Panc1 (cell line): ENCODE measurements around the gene PTBP2. TPM values are rescaled to one million over a fixed set of nuclear protein-coding genes. Genes with fewer than 3 reads are reported as not detected.

Experiments
- ATAC-seq: fragments of 200-7000 bp; cut with Tn5 transposase; 2 replicates; pipeline ENCODE4 v1.9.1; 2020; ENCODE audit warnings: mild to moderate bottlenecking, moderate library complexity
- BruUV-seq: library from RNA; stranded (reverse); fragments of 400-500 nt; replicated peaks from 2 replicates; lab custom pipeline; 2021; lab: Mats Ljungman, UMichigan
- CTCF ChIA-PET: fragments of 300-600 bp; sonication (Branson Sonifier 250); formaldehyde crosslinking; loops from one replicate; lab custom pipeline; 2022; ENCODE audit warnings: antibody characterized with exemption; lab: Charles Lee
- POLR2A ChIA-PET: fragments of 300-600 bp; sonication (Branson Sonifier 250); formaldehyde crosslinking; loops from one replicate; lab custom pipeline; 2022; ENCODE audit warnings: antibody characterized with exemption; lab: Charles Lee
- DNase-seq: peaks from one replicate; pipeline ENCODE4 v3.0.0-alpha.2; 2010; ENCODE audit warnings: low read depth, low spot score
- H3K27ac ChIP-seq: 2 replicates; pipeline ENCODE4 v1.5.1; 2011; ENCODE audit warnings: mild to moderate bottlenecking, low read length, inconsistent platforms
- H3K27me3 ChIP-seq: fragments of 200-500 bp; sonication (Bioruptor generic); 2 replicates; pipeline ENCODE4 v1.6.0; 2014; ENCODE audit warnings: low read length, inconsistent platforms; ENCODE audit not compliant: control insufficient read depth, insufficient read depth
- H3K36me3 ChIP-seq: fragments of 200-500 bp; sonication (Bioruptor generic); 2 replicates; pipeline ENCODE4 v1.5.1; 2014; ENCODE audit warnings: inconsistent platforms, mild to moderate bottlenecking, low read length, moderate library complexity; ENCODE audit not compliant: control insufficient read depth, insufficient read depth
- H3K4me1 ChIP-seq: 2 replicates; pipeline ENCODE4 v1.5.1; 2011; ENCODE audit warnings: inconsistent platforms, mild to moderate bottlenecking, low read length, moderate library complexity; ENCODE audit not compliant: control insufficient read depth, insufficient read depth
- H3K4me3 ChIP-seq, 2 experiments: 2 replicates each; pipeline ENCODE4 v1.5.1; 2011 to 2012; ENCODE audit warnings: low read depth in 2 of 2, low read length in 2 of 2, mild to moderate bottlenecking in 2 of 2, inconsistent platforms in 1 of 2, moderate library complexity in 1 of 2
- H3K9me3 ChIP-seq: fragments of 200-500 bp; sonication (Bioruptor generic); 2 replicates; pipeline ENCODE4 v1.5.1; 2014; ENCODE audit warnings: low read depth, mild to moderate bottlenecking, inconsistent platforms, low read length, moderate library complexity; ENCODE audit not compliant: control insufficient read depth, insufficient read depth
- POLR2AphosphoS5 ChIP-seq: IDR thresholded peaks from 2 replicates; pipeline ENCODE4 v1.6.1; 2012; ENCODE audit warnings: mild to moderate bottlenecking, low read depth, low read length, moderate library complexity
- SIN3A ChIP-seq: IDR thresholded peaks from 2 replicates; pipeline ENCODE4 v1.6.1; 2012; ENCODE audit warnings: low read depth, mild to moderate bottlenecking, low read length, moderate library complexity, borderline replicate concordance; ENCODE audit not compliant: insufficient read depth
- TCF7L2 ChIP-seq: IDR thresholded peaks from 2 replicates; pipeline ENCODE4 v1.6.1; 2011; ENCODE audit warnings: mild to moderate bottlenecking, low read depth, low read length, inconsistent platforms
- in situ Hi-C: cut with HindIII; loops from 2 replicates; pipeline ENCODE4 v1.10.0; 2016; ENCODE audit warnings: low sequenced_read_pairs, low pct_unique_long_range_greater_than_20kb
- intact Hi-C: fragments of 100-400 bp; cut with micrococcal nuclease; formaldehyde crosslinking; loops from one replicate; pipeline ENCODE4 v1.10.0; 2022; ENCODE audit not compliant: unreplicated experiment
- total RNA-seq: library from RNA; stranded (reverse); gene quantifications from one replicate; pipeline ENCODE4 v1.2.1, GENCODE V29; 2021; ENCODE audit not compliant: unreplicated experiment
- TF ChIP-seq, protein P1 (sequence below), 2 experiments: IDR thresholded peaks; 2 replicates each; pipeline ENCODE4 v1.6.1; 2011 to 2012; ENCODE audit warnings: low read depth in 2 of 2, control low read depth in 1 of 2, low read length in 1 of 2, mild to moderate bottlenecking in 1 of 2, moderate library complexity in 1 of 2; ENCODE audit not compliant: insufficient read depth in 1 of 2
- TF ChIP-seq, protein P2 (sequence below): fragments of 450-650 bp; IDR thresholded peaks from 2 replicates; pipeline ENCODE4 v1.5.1; 2017; ENCODE audit warnings: mild to moderate bottlenecking

PTBP2 gene
- total RNA-seq, 1 experiment from 2014 or later, result 12.9 TPM

DNA sequence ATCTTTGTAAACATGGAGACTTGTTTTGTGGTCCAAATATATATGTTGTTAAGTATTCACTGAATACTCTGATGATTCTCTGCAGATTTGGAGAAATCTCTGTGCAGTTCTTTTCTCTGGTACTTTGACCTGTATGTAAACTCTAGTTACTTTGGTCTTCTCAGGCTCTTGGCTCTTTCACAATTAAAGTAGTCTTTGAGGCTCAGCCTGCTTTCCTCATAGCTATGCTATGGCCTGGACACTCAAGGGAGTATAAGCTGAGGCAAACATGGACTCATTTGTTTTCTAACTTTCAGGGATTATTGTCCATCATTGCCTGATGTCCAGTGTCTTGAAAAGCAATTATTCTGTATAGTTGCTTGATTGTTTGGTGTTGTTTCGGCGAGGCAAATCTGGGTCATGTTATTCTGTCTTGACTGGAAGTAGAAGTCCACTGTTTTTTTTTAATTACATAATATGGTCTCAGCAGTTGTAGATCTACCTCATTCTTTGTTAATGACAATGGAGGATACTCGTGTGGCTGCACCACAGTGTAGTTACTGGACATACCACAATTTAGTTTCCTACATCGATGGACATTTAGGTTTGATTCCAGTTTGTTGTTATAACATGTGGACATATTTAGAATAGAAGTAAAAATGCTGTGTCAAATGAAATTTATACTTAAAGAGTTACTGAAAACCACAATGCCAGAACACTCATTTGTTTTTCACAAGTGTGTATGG is 9.2 kb downstream of the PTBP2 start:
- no peaks in the 10 kb centered on the region for H3K27me3 ChIP-seq
- ATAC-seq (no peak), DNase-seq (no peak)
- no peak overlapping the region for H3K27ac ChIP-seq
- ChIA-PET POLR2A (no interaction called here), CTCF (no interaction called here)
- H3K9me3 ChIP-seq, result no peaks in the 10 kb centered on the region
- TF ChIP-seq SIN3A (no peak), POLR2AphosphoS5 (no peak)
- TF ChIP-seq, protein P1, sequence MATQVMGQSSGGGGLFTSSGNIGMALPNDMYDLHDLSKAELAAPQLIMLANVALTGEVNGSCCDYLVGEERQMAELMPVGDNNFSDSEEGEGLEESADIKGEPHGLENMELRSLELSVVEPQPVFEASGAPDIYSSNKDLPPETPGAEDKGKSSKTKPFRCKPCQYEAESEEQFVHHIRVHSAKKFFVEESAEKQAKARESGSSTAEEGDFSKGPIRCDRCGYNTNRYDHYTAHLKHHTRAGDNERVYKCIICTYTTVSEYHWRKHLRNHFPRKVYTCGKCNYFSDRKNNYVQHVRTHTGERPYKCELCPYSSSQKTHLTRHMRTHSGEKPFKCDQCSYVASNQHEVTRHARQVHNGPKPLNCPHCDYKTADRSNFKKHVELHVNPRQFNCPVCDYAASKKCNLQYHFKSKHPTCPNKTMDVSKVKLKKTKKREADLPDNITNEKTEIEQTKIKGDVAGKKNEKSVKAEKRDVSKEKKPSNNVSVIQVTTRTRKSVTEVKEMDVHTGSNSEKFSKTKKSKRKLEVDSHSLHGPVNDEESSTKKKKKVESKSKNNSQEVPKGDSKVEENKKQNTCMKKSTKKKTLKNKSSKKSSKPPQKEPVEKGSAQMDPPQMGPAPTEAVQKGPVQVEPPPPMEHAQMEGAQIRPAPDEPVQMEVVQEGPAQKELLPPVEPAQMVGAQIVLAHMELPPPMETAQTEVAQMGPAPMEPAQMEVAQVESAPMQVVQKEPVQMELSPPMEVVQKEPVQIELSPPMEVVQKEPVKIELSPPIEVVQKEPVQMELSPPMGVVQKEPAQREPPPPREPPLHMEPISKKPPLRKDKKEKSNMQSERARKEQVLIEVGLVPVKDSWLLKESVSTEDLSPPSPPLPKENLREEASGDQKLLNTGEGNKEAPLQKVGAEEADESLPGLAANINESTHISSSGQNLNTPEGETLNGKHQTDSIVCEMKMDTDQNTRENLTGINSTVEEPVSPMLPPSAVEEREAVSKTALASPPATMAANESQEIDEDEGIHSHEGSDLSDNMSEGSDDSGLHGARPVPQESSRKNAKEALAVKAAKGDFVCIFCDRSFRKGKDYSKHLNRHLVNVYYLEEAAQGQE (IDR thresholded peaks at IDR 0.05; ENCODE audit: insufficient read depth in 1 of 2, low read depth in 2 of 2, low read length in 1 of 2), result no peak
- TF ChIP-seq, protein P2, sequence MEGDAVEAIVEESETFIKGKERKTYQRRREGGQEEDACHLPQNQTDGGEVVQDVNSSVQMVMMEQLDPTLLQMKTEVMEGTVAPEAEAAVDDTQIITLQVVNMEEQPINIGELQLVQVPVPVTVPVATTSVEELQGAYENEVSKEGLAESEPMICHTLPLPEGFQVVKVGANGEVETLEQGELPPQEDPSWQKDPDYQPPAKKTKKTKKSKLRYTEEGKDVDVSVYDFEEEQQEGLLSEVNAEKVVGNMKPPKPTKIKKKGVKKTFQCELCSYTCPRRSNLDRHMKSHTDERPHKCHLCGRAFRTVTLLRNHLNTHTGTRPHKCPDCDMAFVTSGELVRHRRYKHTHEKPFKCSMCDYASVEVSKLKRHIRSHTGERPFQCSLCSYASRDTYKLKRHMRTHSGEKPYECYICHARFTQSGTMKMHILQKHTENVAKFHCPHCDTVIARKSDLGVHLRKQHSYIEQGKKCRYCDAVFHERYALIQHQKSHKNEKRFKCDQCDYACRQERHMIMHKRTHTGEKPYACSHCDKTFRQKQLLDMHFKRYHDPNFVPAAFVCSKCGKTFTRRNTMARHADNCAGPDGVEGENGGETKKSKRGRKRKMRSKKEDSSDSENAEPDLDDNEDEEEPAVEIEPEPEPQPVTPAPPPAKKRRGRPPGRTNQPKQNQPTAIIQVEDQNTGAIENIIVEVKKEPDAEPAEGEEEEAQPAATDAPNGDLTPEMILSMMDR, result no peak
- BruUV-seq, result no TSS peak
- no peaks in the 10 kb centered on the region; the same call in 1 of the 2 replicates for H3K36me3 ChIP-seq
- in situ Hi-C loops, result no loop called here
- intact Hi-C loops, result no loop called here
- H3K4me1 ChIP-seq, result no peaks in the 10 kb centered on the region; the same call in 1 of the 2 replicates
- H3K4me3 ChIP-seq, result no peak overlapping the region

DNA sequence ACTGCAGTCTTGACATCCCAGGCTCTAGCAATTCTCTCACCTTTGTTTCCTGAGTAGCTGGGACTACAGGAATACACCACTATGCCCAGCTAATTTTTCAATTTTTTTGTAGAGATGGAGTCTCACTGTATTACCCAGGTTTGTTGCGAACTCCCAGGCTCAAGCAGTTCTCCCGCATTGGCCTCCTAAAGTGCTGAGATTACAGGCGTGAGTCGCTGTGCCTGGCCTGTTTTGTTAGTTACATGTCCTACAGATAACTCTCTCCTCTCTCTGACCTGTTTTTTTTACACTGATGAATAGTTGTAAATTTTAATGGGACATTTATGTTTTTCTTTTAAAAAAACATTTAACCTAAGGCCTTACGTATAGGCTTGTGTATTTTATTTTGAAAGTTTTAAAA is 19.8 kb downstream of the PTBP2 start:
- Histone ChIP-seq H3K9me3 (no peaks in the 10 kb centered on the region), H3K36me3 (peaks cover 2% of the 10 kb centered on the region; the same call in 1 of the 2 replicates), H3K27me3 (no peaks in the 10 kb centered on the region), H3K4me1 (no peaks in the 10 kb centered on the region), H3K27ac (no peak overlapping the region), H3K4me3 (no peak overlapping the region)
- DNase-seq (no peak), ATAC-seq (no peak)
- no TSS peak for BruUV-seq
- TF ChIP-seq, protein P1 (IDR thresholded peaks at IDR 0.05; ENCODE audit: insufficient read depth in 1 of 2, low read depth in 2 of 2, low read length in 1 of 2), result no peak
- TF ChIP-seq SIN3A (no peak), TCF7L2 (no peak), POLR2AphosphoS5 (no peak)
- TF ChIP-seq, protein P2, result no peak
- ChIA-PET POLR2A (no interaction called here), CTCF (no interaction called here)
- in situ Hi-C loops, result no loop called here
- intact Hi-C loops, result no loop called here
